Ammon's horn (tissue), 1 donor: ENCODE data around the gene SLC6A20.

Experiments used
- DNase-seq: peaks from one replicate; pipeline ENCODE4 v3.0.0-alpha.2; 2016; ENCODE audit warnings: low spot score

Gene SLC6A20

GRCh38 chr3:45795882-45796765 lies at the start of gene SLC6A20:
Gene SLC6A20 (minus strand): TSS chr3:45796536. CDS start chr3:45796419, 117 bp downstream.
- DNase-seq = no peak

DNA sequence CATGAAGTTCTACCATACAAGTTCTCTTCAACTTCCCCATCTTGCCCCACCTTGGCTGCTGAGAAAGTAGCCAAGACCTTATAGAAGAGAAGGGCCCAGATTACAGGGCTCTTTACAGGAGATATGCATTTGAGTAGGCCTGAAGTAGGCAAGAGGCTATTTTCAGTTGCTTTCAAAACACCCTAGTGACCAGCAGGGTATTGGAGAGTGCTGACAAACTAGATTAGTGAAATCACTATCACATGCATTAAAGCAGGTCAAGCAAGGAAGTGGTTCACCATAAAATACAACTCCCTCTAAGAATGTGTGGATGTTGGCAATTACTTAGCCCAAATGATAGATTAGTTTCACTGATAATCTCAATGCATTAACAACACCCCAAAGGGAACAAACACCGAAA lies 48.3 kb upstream of the SLC6A20 start:
- DNase-seq = no peak

DNA sequence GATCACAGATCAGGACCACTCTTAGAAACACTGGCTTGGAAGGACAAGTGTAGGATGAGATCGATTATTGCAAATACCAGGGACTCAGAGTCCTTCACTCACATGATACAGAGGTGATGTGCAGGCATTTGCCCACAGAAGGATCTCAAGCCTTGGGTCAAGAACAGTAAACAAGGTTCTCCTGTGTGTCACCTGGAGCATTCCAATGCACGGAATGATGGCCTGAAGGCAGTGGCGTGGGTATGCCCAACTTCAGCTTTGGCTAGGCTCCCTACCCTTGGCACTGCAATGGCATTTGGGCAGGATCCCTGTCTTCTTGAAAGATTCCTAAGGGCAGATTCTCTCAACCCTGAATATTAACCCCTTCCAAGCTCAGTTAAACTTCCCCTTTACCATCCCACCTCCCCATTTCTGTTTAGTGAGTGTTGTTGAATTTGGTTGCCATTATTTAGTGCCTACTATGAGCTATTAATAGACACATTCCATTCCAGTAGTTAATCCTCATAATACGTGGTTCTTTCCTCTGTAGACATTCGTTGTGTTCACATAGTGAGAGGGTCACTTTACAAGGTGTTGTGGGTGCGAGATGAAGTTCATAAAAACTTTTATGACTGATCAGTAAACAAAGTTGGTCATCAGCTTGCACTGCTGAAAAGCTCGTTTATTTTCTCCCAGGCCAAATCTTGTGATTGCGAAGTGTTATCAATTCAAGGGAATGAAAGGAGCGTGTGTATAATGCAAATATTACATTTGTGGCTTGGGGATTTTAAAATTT lies 46.7 kb upstream of the SLC6A20 start:
- DNase-seq = no peak

DNA sequence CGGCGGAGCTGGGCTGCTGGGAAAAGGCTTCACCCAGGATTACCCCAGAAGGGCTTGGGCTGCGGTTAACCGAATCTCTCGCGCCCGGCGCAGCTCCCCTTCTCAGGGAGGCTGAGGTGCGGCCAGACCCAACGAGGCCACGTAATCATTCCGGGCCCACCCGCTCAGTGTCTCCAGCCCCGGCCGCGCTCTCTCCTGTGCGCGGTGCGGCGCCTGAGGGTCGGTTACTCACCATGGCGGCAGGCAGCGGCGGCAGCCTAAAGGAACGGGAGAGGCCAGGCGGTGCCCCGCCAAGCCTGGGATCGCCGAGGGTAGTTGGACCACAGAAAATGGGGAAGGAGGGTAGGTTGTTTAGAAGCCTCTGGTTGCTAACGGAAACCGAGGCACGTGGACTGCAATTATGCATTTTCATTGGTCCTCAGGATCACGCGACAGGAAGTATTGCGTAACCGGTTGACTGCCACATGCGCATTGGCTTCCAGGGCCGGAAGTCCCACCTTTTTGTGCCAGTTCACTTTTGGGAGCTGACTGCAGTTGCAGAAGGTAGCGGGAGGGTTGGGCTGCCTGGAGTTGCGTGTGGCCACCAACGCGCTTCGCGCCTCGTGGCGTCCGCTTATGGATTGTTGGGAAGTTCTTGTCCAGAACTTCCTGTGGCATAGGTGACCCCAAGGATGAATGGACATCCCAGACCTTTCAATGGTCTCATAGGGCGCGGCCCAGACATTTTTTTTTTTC lies 45.6 kb upstream of the SLC6A20 start, which contains the start of gene LZTFL1:
Gene LZTFL1, minus strand, starts transcription at position 363 of the 735 bp plus-strand sequence. Its CDS starts 128 bp downstream, at position 235.
- peak; percentile 96 for DNase-seq

GRCh38 chr3:45841420-45841756 lies 45.1 kb upstream of the SLC6A20 start:
- DNase-seq = peak; percentile 15

- no peak for DNase-seq
These were observed 42.1 kb upstream of the SLC6A20 start for GRCh38 chr3:45838466-45838865.

GRCh38 chr3:45832699-45833098 lies 36.4 kb upstream of the SLC6A20 start:
- no peak for DNase-seq

DNA sequence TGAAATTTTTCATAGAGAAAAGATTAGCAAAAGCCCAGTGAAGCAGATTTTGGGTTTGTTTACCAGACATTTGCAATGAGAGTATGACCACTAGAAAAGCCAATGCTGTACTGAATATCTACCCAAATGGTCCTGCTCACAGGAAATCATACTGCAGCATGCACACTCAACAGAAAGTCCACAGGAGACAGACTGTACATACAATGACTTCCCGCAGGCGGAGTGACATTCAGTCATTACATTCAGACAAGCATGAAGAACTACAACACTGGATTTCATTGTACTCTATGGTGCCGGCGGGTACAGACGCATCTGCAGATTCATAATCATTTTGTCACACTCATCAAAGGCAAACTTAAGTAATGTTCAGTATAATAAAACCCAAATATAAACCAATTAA lies 33.8 kb upstream of the SLC6A20 start:
- no peak for DNase-seq

- DNase-seq = no peak
These were observed 30.6 kb upstream of the SLC6A20 start for GRCh38 chr3:45826908-45827307.

DNA sequence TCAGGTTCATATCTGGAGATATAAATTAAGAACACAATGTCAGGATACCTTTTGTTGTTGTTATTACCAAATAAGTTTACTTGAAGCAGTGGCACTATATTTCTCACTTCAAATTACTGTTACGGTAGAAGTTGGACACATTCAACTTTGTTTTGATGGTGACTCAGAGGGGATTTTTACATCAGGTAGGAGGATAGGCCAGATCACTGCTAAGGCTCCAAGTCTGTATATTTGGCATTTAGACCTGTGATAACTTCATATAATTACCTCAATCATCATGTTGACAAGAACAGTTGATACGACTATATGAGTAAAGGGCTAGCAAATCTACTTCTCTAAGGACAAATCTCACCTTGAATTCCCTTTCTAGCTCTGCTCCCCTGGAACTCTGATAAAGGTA lies 30.0 kb upstream of the SLC6A20 start:
- no peak for DNase-seq

DNA sequence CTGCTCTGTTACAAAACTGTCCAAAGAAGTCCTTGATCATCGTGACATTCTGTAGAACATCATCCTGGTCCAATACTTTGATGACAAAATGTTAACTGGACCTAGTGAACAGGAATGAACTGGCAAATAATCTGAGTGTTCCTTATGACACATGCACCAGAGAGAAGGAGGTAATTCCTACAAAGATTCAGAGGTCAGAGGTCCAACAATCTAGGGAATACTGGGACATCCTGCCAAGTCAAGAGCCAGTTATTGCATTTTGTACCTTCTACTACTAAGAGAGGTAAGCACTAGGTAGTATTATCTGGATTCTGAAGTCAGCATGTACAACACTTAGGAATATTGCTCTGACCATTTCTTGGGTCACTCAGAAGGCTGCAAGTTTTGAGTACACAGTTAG lies 24.8 kb upstream of the SLC6A20 start:
- DNase-seq = no peak

- DNase-seq = no peak
These were observed 23.2 kb upstream of the SLC6A20 start for GRCh38 chr3:45819543-45819942.

DNA sequence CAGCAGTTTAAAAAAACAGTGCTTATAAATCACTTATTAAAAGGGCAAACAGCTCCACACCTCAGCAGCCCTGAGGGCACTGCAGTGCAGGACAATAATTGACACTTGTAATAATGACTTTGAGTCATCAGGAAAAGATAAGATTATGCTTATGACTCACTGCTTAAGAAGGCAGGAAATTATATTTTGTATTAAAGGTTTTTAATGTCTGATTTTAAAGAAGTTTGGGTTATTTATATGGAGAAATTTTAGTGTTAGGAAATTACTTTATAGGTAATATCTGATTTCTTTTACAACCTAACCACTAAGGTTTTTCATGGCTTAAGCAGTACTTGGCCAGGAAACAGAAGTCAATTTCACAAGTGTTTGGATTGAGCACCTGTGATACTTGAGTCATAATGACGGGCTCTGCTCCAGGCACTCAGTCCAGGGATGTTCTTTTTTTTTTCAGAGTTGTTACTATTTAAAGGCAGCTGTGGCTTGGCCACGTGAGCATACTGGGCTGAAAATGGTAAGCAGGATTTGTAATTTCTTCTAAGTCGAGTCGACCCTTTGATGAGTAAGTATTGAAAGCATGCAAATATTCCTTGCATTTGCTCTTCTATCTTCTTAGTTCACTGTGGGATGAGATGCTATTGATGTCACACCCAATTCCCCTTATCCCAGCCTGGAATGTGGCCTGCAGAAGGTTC lies 21.6 kb upstream of the SLC6A20 start:
- no peak for DNase-seq

GRCh38 chr3:45816544-45816943 lies 20.2 kb upstream of the SLC6A20 start:
- no peak for DNase-seq

DNA sequence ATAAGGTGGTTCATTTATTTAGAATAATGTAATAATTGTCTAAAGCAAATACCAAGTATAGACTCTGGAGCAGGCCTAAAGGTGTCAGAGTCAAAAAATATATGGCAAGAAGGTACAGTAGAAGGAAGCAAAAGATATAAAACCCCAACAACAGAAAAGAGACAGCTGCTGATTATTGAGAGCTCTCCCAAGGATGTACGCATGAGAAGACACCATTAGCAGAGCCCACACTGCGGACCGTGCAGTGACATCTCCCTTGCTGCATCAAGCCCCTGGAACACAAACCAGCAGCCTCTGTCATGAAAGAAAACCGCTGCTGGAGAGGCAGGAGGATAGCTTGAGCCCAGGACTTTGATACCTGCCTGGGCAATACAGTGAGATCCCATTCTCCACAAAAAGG lies 18.0 kb upstream of the SLC6A20 start:
- no peak for DNase-seq

GRCh38 chr3:45807681-45808540 lies 11.6 kb upstream of the SLC6A20 start:
- DNase-seq = peak; percentile 29

- DNase-seq = no peak
These were observed 10.8 kb upstream of the SLC6A20 start for GRCh38 chr3:45807133-45807532.

DNA sequence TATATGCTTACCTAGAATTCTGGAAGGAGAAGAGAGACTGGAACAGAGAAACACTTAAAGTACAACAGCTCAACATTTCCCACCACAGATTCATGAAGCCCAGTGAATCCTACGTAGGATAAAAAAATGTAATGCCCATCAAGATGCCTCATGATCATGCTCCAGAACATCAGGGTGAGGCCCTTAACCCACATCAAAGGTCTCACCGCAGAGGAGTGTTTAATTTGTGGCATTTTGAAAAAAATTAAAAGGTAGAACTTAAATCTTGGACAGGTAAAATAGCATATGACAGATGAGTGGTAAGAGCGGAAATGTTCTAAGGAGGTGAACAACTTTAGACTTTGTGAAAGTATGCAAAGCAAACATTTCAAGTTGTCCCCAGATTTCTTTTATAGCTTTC lies 9.7 kb upstream of the SLC6A20 start:
- no peak for DNase-seq

- no peak for DNase-seq
These were observed 7.1 kb upstream of the SLC6A20 start for GRCh38 chr3:45803252-45803935.

GRCh38 chr3:45802146-45802545 lies 5.8 kb upstream of the SLC6A20 start:
- DNase-seq = no peak
